ENCODE results near the gene SH3PXD2A.

- TF ChIP-seq POLR2A (IDR thresholded peaks at IDR 0.05) (no peak), CTCF (IDR thresholded peaks at IDR 0.05) (no peak), EP300 (IDR thresholded peaks at IDR 0.05) (no peak)
These were observed 117.5 kb downstream of the SH3PXD2A start for GRCh38 chr10:103737735-103738367.
